SK-N-SH (cell line): ENCODE data around the gene RNF133.

ENCODE experiments used
- CTCF ChIP-seq: fragments of 200-600 bp; sonication (generic); IDR thresholded peaks from 2 replicates; pipeline ENCODE4 v1.6.1; 2017; ENCODE audit warnings: antibody characterized with exemption, mild to moderate bottlenecking, moderate library complexity
- GABPA ChIP-seq: IDR thresholded peaks from 2 replicates; pipeline ENCODE4 v1.4.0; 2012; ENCODE audit warnings: low read depth, mild to moderate bottlenecking
- JUND ChIP-seq: IDR thresholded peaks from 2 replicates; pipeline ENCODE4 v1.4.0; 2012
- SIN3A ChIP-seq: IDR thresholded peaks from 2 replicates; pipeline ENCODE4 v1.6.1; 2012; ENCODE audit warnings: low read depth, mild to moderate bottlenecking, low read length, moderate library complexity, borderline replicate concordance
- TAF1 ChIP-seq: IDR thresholded peaks from 2 replicates; pipeline ENCODE4 v1.6.1; 2012; ENCODE audit warnings: low read depth, mild to moderate bottlenecking, low read length, moderate library complexity, borderline replicate concordance

GRCh38 chr7:122677149-122677548, 21.8 kb downstream of the RNF133 start:
- no peak for TF ChIP-seq GABPA
- TF ChIP-seq JUND = no peak
- TF ChIP-seq CTCF = no peak
- no peak for TF ChIP-seq TAF1
- no peak for TF ChIP-seq SIN3A
